Liver (tissue), 9 donors: Measurements from ENCODE around the gene CPNE9. TPM values are rescaled to one million over a fixed set of nuclear protein-coding genes. Genes with fewer than 3 reads are reported as not detected.
A peak's percentile ranks its signal among the peaks of the same experiment; 100 is the strongest.

ENCODE experiments used
- DNase-seq: peaks from one replicate; pipeline ENCODE4 v3.0.0-alpha.2; 2017; ENCODE audit warnings: low spot score
- H3K27ac ChIP-seq, 2 donors: one replicate each; pipeline ENCODE4 v1.7.0; 2013; ENCODE audit warnings: inconsistent platforms in 2 of 2, low read length in 2 of 2, control low read depth in 1 of 2, low read depth in 1 of 2, mild to moderate bottlenecking in 1 of 2
- H3K27me3 ChIP-seq, 4 donors: one replicate each; pipeline versions ENCODE4 v1.6.1 to v1.7.0; 2013; ENCODE audit warnings: low read length in 3 of 4, inconsistent platforms in 1 of 4, mild to moderate bottlenecking in 1 of 4, moderate library complexity in 1 of 4; ENCODE audit not compliant: control insufficient read depth in 4 of 4, insufficient read depth in 4 of 4
- H3K36me3 ChIP-seq, 4 donors: one replicate each; pipeline versions ENCODE4 v1.6.1 to v1.7.0; 2013; ENCODE audit warnings: low read length in 3 of 4, mild to moderate bottlenecking in 3 of 4, low read depth in 1 of 4, moderate library complexity in 1 of 4; ENCODE audit not compliant: control insufficient read depth in 4 of 4, insufficient read depth in 3 of 4
- H3K4me1 ChIP-seq, 4 donors: one replicate each; pipeline versions ENCODE4 v1.6.1 to v1.7.0; 2013; ENCODE audit warnings: low read length in 3 of 4, mild to moderate bottlenecking in 3 of 4, moderate library complexity in 1 of 4; ENCODE audit not compliant: control insufficient read depth in 4 of 4, insufficient read depth in 4 of 4
- H3K4me3 ChIP-seq, 3 donors: one replicate each; pipeline versions ENCODE4 v1.6.1 to v1.7.0; 2013; ENCODE audit warnings: low read length in 3 of 3, control low read depth in 1 of 3, low read depth in 1 of 3, mild to moderate bottlenecking in 1 of 3
- H3K9ac ChIP-seq, 2 donors: one replicate each; pipeline ENCODE4 v1.7.0; 2013; ENCODE audit warnings: low read length in 2 of 2, mild to moderate bottlenecking in 2 of 2, moderate library complexity in 2 of 2, control low read depth in 1 of 2, low read depth in 1 of 2
- H3K9me3 ChIP-seq, 4 donors: one replicate each; pipeline versions ENCODE4 v1.6.1 to v1.7.0; 2013; ENCODE audit warnings: low read length in 3 of 4; ENCODE audit not compliant: control insufficient read depth in 4 of 4
- EGR1 ChIP-seq, 2 donors: IDR thresholded peaks; 2 replicates each; pipeline ENCODE4 v1.6.1; 2016 to 2018; ENCODE audit warnings: antibody characterized with exemption in 2 of 2, low read depth in 2 of 2
- FOXA1 ChIP-seq: IDR thresholded peaks from 2 replicates; pipeline ENCODE4 v1.6.1; 2016; ENCODE audit warnings: antibody characterized with exemption
- FOXA2 ChIP-seq: IDR thresholded peaks from 2 replicates; pipeline ENCODE4 v1.6.1; 2016; ENCODE audit warnings: antibody characterized with exemption
- GABPA ChIP-seq, 2 donors: IDR thresholded peaks in 1 of 2; conservative IDR thresholded peaks in 1 of 2; 2 replicates each; pipeline ENCODE4 v1.6.1; 2016; ENCODE audit warnings: antibody characterized with exemption in 2 of 2, mild to moderate bottlenecking in 1 of 2, moderate library complexity in 1 of 2
- HNF4A ChIP-seq, 2 donors: conservative IDR thresholded peaks; 2 replicates each; pipeline ENCODE4 v1.6.1; 2016; ENCODE audit warnings: antibody characterized with exemption in 2 of 2, mild to moderate bottlenecking in 2 of 2
- NR2F2 ChIP-seq: IDR thresholded peaks from 2 replicates; pipeline ENCODE4 v1.6.1; 2016; ENCODE audit warnings: antibody characterized with exemption
- RAD21 ChIP-seq, 2 donors: IDR thresholded peaks; 2 replicates each; pipeline ENCODE4 v1.6.1; 2016; ENCODE audit warnings: antibody characterized with exemption in 2 of 2, mild to moderate bottlenecking in 2 of 2
- RXRA ChIP-seq, 2 donors: IDR thresholded peaks; 2 replicates each; pipeline ENCODE4 v1.6.1; 2017 to 2018; ENCODE audit warnings: antibody characterized with exemption in 2 of 2, mild to moderate bottlenecking in 1 of 2
- SP1 ChIP-seq: IDR thresholded peaks from 2 replicates; pipeline ENCODE4 v1.6.1; 2018; ENCODE audit warnings: antibody characterized with exemption, mild to moderate bottlenecking
- TAF1 ChIP-seq: conservative IDR thresholded peaks from 2 replicates; pipeline ENCODE4 v1.6.1; 2016; ENCODE audit warnings: antibody characterized with exemption, mild to moderate bottlenecking
- YY1 ChIP-seq: IDR thresholded peaks from 2 replicates; pipeline ENCODE4 v1.6.1; 2016; ENCODE audit warnings: antibody characterized with exemption, mild to moderate bottlenecking
- WGBS: extraction: QIAGEN DNeasy Blood & Tissue Kit; methylation state at CpG from one replicate; pipeline ENCODE4 v1.1.7; 2013; 5-methylcytosine and 5-hydroxymethylcytosine counted together
- polyA plus RNA-seq, 2 donors: library from polyadenylated mRNA; stranded (reverse) in 1 of 2; unstranded in 1 of 2; fragments of 200-250 nt in 1 of 2; fragments of >200 nt in 1 of 2; fragmentation: Nextera tagmentation in 1 of 2; extraction: Ambion mirVana in 1 of 2; gene quantifications; one replicate each; pipeline versions ENCODE4 v1.2.1 to v1.2.3, GENCODE V29; 2013 to 2015
- total RNA-seq, 2 donors: library from RNA; depleted of rRNA; stranded (reverse); fragments of >200 nt; gene quantifications; one replicate each; pipeline ENCODE4 v1.2.3, GENCODE V29; 2014
- TF ChIP-seq, protein P1 (sequence below): IDR thresholded peaks from 2 replicates; pipeline ENCODE4 v1.6.1; 2016; ENCODE audit warnings: antibody characterized with exemption, mild to moderate bottlenecking
- TF ChIP-seq, protein P2 (sequence below): IDR thresholded peaks from 2 replicates; pipeline ENCODE4 v1.6.1; 2016; ENCODE audit warnings: antibody characterized with exemption
- TF ChIP-seq, protein P3 (sequence below): IDR thresholded peaks from 2 replicates; pipeline ENCODE4 v1.6.1; 2016; ENCODE audit warnings: antibody characterized with exemption
- TF ChIP-seq, protein P4 (sequence below): IDR thresholded peaks from 2 replicates; pipeline ENCODE4 v1.6.1; 2016; ENCODE audit warnings: antibody characterized with exemption
- donor health status: healthy.
- donor health status: healthy.
- donor health status: healthy.
- donor health status: healthy.
- donor health status: healthy.

The CPNE9 gene, protein sequence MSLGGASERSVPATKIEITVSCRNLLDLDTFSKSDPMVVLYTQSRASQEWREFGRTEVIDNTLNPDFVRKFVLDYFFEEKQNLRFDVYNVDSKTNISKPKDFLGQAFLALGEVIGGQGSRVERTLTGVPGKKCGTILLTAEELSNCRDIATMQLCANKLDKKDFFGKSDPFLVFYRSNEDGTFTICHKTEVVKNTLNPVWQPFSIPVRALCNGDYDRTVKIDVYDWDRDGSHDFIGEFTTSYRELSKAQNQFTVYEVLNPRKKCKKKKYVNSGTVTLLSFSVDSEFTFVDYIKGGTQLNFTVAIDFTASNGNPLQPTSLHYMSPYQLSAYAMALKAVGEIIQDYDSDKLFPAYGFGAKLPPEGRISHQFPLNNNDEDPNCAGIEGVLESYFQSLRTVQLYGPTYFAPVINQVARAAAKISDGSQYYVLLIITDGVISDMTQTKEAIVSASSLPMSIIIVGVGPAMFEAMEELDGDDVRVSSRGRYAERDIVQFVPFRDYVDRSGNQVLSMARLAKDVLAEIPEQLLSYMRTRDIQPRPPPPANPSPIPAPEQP
- total RNA-seq (not detected), polyA plus RNA-seq (not detected)

DNA sequence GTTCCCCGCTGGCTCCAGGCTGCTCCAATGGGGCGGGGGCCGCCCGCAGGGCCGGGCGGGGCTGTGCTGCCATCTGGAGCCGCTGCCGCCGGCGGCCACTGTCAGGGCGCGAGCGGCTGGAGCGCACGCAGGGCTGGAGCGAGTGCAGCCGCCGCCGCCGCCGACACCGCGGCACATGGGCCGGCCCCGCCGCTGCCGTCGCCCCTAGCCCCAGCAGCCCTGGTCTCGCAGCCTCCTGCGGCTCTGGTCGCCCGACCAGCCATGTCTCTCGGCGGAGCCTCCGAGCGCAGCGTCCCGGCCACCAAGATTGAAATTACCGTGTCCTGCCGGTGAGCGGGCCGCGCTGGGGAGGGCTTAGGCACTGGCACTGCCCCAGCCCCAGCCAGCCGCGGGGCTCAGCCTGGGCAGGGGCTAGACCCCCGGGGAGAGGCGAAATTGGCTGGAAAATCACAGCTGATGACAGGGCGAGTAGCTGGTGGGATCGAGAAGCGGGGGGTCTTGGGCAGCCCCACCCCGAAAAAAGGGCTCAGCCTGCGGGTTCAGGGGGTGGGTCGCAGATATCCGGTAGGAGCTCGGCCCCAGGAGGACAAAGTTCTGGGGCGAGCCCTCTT is at the start of gene CPNE9:
Gene CPNE9 (plus strand): TSS at position 98 of the 611 bp plus-strand sequence. CDS start 164 bp downstream, at position 262.
- no peaks in the 10 kb centered on the region for H3K27me3 ChIP-seq
- H3K4me1 ChIP-seq, result peaks cover 6 to 12% (median 10%) of the 10 kb centered on the region in 4 donors
- TF ChIP-seq GABPA (IDR thresholded peaks at IDR 0.05 in 1 of 2, conservative IDR thresholded peaks at IDR 0.05 in 1 of 2) (no peak), FOXA1 (no peak), TAF1 (no peak), SP1 (no peak), EGR1 (IDR thresholded peaks at IDR 0.05; ENCODE audit: low read depth in 2 of 2) (no peak), RXRA (IDR thresholded peaks at IDR 0.05) (no peak), FOXA2 (no peak), YY1 (no peak), RAD21 (IDR thresholded peaks at IDR 0.05) (no peak), HNF4A (conservative IDR thresholded peaks at IDR 0.05) (no peak)
- TF ChIP-seq, protein P1, sequence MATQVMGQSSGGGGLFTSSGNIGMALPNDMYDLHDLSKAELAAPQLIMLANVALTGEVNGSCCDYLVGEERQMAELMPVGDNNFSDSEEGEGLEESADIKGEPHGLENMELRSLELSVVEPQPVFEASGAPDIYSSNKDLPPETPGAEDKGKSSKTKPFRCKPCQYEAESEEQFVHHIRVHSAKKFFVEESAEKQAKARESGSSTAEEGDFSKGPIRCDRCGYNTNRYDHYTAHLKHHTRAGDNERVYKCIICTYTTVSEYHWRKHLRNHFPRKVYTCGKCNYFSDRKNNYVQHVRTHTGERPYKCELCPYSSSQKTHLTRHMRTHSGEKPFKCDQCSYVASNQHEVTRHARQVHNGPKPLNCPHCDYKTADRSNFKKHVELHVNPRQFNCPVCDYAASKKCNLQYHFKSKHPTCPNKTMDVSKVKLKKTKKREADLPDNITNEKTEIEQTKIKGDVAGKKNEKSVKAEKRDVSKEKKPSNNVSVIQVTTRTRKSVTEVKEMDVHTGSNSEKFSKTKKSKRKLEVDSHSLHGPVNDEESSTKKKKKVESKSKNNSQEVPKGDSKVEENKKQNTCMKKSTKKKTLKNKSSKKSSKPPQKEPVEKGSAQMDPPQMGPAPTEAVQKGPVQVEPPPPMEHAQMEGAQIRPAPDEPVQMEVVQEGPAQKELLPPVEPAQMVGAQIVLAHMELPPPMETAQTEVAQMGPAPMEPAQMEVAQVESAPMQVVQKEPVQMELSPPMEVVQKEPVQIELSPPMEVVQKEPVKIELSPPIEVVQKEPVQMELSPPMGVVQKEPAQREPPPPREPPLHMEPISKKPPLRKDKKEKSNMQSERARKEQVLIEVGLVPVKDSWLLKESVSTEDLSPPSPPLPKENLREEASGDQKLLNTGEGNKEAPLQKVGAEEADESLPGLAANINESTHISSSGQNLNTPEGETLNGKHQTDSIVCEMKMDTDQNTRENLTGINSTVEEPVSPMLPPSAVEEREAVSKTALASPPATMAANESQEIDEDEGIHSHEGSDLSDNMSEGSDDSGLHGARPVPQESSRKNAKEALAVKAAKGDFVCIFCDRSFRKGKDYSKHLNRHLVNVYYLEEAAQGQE, result no peak
- TF ChIP-seq, protein P2, sequence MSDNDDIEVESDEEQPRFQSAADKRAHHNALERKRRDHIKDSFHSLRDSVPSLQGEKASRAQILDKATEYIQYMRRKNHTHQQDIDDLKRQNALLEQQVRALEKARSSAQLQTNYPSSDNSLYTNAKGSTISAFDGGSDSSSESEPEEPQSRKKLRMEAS, result no peak
- TF ChIP-seq, protein P3, sequence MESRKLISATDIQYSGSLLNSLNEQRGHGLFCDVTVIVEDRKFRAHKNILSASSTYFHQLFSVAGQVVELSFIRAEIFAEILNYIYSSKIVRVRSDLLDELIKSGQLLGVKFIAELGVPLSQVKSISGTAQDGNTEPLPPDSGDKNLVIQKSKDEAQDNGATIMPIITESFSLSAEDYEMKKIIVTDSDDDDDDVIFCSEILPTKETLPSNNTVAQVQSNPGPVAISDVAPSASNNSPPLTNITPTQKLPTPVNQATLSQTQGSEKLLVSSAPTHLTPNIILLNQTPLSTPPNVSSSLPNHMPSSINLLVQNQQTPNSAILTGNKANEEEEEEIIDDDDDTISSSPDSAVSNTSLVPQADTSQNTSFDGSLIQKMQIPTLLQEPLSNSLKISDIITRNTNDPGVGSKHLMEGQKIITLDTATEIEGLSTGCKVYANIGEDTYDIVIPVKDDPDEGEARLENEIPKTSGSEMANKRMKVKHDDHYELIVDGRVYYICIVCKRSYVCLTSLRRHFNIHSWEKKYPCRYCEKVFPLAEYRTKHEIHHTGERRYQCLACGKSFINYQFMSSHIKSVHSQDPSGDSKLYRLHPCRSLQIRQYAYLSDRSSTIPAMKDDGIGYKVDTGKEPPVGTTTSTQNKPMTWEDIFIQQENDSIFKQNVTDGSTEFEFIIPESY, result no peak
- TF ChIP-seq, protein P4, sequence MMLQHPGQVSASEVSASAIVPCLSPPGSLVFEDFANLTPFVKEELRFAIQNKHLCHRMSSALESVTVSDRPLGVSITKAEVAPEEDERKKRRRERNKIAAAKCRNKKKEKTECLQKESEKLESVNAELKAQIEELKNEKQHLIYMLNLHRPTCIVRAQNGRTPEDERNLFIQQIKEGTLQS, result no peak
- no peak within 1 kb of the TSS for H3K9ac ChIP-seq
- peaks cover 0 to 31% (median 11%) of the 10 kb centered on the region in 4 donors for H3K36me3 ChIP-seq
- H3K4me3 ChIP-seq, result peak within 1 kb of the TSS in 2 of 3 donors; percentile 11 to 24
- WGBS, result 7% methylated on average over 56 of the region's 56 CpGs
- H3K9me3 ChIP-seq, result no peaks in the 10 kb centered on the region
- H3K27ac ChIP-seq, result no peak within 1 kb of the TSS
- no peak for DNase-seq

DNA sequence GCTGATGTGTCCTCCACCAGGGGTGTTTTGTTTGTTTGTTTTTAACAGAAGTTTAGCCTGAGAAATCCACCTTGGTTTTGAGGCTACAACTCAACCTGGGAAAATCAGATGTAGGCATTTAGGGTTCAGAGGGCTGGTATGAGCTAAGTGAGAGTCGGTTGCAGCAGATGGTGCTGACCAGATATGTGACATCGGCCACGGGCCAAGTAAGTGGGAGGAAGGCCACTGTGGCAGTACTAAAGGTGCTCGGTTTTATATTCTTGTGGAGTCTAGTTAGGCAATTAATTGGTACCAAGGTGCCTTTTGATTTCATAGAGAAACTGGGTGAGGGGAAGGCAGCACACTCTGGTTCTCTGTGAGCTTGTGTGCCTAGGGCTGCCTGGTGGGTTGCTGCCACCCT is 43.8 kb upstream of the CPNE9 start:
- WGBS, result 95% methylated on average over 4 of the region's 4 CpGs
- Histone ChIP-seq H3K36me3 (peaks cover 8 to 66% (median 39%) of the 10 kb centered on the region in 4 donors), H3K4me1 (no peaks in the 10 kb centered on the region), H3K27ac (no peak overlapping the region), H3K9me3 (no peaks in the 10 kb centered on the region), H3K9ac (no peak overlapping the region), H3K4me3 (no peak overlapping the region), H3K27me3 (no peaks in the 10 kb centered on the region)
- DNase-seq, result no peak
- no peak for TF ChIP-seq FOXA2
- TF ChIP-seq NR2F2, result no peak
- TF ChIP-seq SP1, result no peak
- TF ChIP-seq HNF4A (conservative IDR thresholded peaks at IDR 0.05), result no peak
